Measurements from ENCODE around the gene PACC1.

Gene PACC1

GRCh38 chr1:212414328-212415106, at the start of gene PACC1:
Gene PACC1, minus strand, starts transcription at chr1:212414886. Its CDS starts 129 bp downstream, at chr1:212414757.
- DNase-seq, result peak; percentile 88

DNA sequence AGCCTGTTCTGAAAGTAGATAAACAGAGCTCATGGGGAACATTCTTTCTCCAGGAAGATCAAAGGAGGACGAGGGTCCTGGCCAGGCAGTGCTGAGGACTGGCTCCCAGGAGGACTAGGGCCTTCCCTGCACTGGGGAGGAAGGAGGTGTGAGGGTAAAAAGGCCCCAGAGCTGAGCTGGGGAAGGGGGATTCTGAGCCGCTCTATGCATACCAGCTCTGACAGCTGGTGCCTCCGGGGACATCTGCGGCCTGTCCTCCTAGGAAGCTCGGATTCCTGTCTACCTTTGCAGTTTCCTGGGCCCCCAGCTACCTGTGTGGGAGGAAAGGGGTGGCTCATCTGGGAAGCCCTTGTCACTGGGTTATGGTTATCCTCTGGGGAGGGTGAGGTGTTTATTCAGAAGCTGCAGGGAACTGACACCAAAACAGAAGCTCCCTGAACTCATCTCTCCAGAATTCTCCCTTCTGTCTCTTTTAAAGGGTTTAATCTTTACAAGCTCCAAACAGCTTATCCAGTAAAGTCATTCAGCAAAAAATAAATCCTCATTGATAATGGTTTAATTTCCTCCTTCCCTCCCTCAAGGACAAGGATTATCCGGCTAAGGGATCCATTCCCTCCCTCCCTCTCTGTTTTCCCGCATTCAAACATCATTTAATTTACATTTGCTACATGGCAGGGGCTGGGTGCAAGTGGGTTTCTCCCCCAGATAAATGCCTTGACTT, 49.0 kb upstream of the PACC1 start:
- DNase-seq, result no peak

GRCh38 chr1:212461916-212462660, 47.4 kb upstream of the PACC1 start:
- DNase-seq, result no peak

DNA sequence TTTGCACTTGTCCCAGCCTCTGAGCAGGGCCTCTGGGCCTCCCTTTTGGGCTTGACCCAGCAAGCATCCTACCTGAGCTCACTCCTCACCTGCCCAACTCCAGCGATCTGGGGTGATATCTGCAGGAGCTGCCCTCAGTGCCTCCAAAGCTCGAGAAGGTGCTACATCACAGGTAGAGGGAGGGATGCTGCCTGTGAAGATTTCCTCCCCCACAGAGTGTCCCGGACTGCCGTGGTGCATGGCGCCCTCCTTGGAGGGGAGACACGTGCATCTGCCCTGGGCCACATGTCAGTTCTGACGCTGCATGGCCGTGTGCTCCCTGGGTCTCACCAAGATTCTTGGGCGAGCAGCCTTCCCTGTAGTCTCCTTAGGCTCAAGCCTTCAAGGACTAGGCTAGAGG, 45.7 kb upstream of the PACC1 start:
- DNase-seq, result no peak

DNA sequence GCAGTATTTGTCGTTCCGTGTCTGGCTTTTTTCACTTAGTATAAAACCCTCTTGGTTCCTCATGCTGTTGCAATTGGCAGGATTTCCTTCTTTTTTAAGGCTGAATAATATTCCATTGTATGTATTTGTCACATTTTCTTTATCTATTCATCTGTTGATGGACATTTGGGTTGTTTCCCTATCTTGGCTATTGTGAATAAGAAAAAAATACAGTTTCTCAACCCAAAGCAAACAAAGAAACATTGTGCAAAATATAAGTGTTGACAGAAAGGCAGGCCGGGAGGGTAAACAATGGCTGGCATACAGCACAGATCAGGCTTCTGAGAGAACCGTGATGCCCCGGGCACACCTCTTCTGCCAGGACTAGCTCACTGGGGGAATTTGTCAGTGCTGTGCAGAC, 45.0 kb upstream of the PACC1 start:
- DNase-seq, result no peak

GRCh38 chr1:212458817-212459216, 44.1 kb upstream of the PACC1 start:
- no peak for DNase-seq

DNA sequence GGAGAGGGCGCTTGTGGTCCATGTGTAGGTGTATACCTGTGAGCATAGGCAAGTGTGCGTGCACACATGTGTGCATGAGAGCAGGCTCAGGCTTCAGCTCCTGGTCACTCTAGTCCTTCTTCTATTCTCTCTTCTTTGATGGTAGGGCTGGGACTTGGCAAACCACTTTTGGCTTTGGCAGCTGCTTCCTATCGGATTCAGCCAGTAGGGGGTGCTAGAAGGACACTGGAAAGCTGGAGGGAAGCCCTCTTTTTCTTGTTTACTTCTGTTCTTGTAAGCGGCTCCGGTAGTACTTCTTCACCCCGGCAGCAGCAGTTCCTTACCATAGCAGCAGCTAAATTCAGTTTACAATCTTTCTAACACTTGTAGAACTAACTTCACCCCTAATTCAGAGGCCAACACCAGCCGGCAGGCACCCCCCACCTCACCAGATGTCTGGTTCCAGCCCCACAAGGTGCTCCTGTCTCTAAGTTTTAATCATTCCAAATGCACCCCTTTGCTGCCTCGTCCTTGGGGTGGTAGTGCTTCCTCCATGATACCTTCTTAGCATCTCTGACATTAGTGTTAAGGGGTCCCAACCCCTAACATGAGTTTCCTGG, 43.2 kb upstream of the PACC1 start:
- peak; percentile 19 for DNase-seq

- DNase-seq, result peak; percentile 75
Measured at GRCh38 chr1:212455803-212456528, 41.3 kb upstream of the PACC1 start.

DNA sequence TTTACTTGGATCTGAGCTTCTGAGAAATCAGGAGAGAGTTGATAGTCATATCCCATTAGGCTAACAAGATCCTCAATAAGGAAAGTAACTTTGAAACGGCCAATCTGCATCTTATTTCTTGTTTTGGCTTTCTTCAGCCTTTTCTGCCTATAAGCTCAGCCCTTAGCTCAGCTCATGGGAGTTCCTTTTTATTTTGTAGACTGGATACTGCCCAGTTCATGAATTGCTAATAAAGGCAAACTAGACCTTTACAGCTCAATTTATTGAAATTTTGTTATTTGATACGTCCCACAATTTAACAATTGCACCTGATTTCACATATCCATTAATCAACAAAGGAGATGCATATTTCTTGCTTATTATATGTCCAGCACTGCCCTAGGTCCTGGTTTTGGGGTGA, 40.7 kb upstream of the PACC1 start:
- no peak for DNase-seq

GRCh38 chr1:212454741-212455140, 40.1 kb upstream of the PACC1 start:
- DNase-seq, result no peak

DNA sequence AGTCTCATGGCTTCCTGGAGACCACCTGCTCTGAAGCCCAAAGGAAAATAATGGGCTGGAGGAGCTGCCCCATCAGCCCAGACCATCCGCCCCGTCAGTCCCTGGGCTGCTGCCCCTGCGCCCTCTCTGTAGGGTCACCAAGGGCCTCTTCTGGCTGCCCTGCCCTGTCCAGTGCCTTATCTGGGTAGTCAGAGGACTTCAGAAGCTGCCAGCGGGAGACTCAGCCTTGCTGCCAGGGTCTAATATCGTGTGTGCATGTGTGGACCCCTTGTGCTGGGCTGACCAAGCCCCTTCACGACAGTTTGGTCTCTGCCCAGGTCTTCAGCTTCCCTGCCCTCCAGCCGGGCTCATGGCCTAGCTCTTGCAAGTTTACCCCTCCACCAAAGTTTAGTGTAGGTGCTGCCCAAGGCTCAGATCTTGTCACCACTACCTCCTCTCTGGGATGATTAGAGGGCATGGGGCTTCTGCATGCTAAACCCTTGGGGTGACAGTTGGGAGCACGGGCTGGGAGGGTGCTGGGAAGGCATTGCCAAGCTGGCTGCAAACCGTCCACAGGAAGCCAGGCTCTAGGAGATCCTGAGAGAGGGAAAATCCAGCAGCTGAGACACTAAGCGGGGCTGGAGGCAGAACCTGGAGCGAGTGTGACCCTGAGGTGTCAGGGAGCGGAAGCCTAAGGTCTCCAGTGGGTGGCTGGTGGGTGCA, 38.6 kb upstream of the PACC1 start:
- no peak for DNase-seq

DNA sequence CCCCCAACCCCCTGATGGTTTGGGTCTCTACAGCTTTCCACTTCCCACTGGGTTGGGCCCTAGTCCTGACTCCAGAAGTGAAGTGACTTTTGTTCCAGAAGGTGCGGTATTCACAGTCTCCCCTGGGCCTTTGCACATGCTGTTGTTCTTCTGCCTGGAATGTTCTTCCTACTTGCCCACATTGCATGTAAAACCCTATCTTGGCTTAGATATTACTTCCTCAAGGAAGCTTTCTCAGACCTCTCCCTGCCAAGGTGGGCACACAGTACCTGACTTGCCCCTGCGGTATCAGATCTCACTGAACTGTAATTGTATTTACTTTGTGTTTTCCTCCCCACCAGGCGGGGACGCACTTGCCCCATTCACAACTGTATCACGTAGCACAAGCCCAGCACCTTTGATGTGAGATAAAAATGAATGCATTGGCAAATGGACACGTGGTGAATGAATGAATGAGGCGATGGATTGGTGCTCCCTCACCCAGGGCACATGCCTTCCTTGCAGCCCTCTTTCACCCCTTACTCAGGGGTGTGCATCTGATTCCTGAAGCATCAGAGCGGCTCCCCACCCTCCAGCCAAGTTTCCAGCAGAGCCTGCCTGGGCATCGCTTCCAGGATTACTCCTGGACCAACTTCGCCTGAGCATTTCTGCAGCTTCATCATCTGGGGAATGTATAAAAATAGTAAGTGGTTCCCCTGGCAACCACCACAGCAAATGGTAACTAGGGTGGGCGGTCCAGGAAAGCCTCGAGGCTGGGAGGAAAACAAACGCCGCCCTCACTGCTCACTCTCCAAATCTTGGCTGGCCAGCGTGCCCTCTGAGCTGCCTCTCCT, 37.9 kb upstream of the PACC1 start:
- no peak for DNase-seq

DNA sequence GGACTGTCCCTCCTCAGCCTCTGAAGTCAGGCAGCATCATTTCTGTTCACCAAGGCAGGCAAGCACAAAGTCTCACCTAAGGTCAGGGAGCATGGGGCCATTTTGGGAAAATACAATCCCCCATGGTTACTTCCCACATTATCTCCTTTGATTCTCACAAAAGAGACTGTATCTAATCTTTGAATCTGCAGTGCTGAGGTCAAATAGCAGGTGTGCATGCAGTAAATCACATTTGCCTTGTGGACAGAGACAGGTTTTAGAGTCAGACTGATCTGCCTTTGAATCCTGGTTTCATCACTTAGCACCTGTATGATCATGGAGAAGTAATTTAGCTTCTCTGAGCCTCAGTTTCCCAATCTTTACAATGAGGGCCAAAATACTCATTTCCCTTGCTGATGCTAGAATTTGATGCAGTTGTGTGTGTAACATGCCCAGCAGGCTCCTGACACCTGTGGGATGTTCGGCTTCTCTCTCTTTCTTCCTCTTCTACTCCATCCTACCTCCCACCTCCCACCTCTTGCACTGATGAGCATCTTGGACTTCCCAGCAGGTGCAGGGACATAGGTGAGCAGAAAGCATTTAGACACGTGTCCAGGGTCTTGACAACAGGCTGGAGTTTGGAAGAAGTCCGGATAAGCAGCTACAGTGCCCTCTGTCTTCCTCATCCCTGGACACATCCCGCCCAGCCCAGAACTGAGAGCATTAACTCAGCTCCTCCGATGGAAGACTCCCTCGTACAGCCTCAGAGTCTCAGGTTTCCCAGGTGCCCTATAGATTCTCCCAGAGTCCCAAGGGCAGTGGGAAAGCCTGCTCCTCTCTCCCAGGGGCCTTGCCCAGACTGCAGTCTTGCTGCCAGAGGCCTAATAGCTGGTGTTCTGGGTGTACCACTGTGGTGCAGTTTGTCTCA, 37.0 kb upstream of the PACC1 start:
- no peak for DNase-seq

GRCh38 chr1:212450331-212450881, 35.7 kb upstream of the PACC1 start:
- peak; percentile 23 for DNase-seq

DNA sequence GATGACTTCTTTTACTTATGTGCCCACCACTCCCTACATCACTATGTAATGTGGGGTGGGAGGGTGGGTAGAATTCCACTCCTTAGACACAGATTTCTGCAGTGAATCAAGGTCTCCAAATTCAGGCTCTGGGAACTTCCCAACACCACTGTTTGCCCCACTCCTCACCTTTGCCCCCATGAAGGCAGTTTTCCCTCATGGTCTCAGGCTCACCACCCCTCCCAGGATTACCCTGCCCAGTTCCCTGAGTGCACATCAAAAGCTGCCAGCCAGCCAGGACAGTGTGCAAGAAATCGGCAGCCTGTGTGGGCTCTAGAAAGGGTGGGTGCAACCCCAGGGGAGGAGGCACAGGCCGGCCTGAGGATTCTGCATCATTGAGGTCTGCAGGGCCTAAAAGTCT, 32.8 kb upstream of the PACC1 start:
- DNase-seq, result no peak

DNA sequence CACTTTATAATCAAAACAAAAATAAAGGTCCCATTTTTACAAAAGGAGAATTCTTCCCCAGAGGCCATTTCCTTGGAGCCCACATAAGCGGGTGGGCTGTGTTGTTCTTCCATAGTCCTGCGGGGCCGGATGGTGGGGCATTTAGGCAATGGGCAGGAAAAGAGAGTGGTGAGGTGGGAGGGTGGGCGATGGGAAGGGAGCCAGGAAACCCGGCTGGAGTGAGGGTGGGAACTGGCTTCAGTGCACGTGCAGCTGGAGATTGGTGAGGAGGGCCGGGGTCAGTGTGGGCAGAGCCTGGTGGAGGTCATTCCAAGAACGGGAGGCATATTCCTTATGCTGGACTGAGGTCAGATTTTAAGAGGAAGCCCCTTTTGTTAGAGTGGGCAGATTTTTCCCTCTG, 31.6 kb upstream of the PACC1 start:
- no peak for DNase-seq

GRCh38 chr1:212442408-212442807, 27.7 kb upstream of the PACC1 start:
- no peak for DNase-seq

- DNase-seq, result no peak
Measured at GRCh38 chr1:212440419-212440818, 25.7 kb upstream of the PACC1 start.

DNA sequence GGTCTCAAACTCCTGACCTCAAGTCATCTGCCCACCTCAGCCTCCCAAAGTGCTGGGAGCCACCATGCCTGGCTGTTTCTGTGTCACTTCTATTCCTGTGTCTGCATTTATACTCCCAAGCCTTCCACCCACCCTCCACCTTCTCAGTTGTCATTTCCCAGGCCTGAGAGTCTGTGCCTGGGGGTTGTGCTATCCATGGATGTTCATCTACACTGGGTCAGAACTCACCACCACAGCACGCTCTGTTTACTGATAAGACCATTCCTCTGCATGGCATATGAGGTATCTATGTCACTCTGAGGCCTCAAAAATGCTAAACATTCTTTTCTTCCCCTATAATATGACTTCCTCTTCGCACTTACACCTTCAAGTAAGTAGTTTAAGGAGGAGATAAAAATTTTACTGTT, 24.1 kb upstream of the PACC1 start:
- DNase-seq, result no peak

Measured in NCI-H510A treated with DMSO at 0.1 percent for 48 hours (cell line).